A673 (cell line): ENCODE results near the gene SACM1L.

ENCODE experiments used
- EZH2 ChIP-seq: fragments of 200-600 bp; sonication (generic); IDR thresholded peaks from 2 replicates; pipeline ENCODE4 v1.6.1; 2017; ENCODE audit warnings: borderline replicate concordance, low read depth, mild to moderate bottlenecking, mixed read lengths, antibody characterized with exemption, low read length; ENCODE audit not compliant: poor library complexity, severe bottlenecking
- TF ChIP-seq, protein P1 (sequence below): fragments of 300-800, 200-600 bp; sonication (generic); conservative IDR thresholded peaks from 2 replicates; pipeline ENCODE4 v1.5.1; 2017; ENCODE audit warnings: low read depth, mild to moderate bottlenecking, antibody characterized with exemption, low read length, moderate library complexity, mixed read lengths

GRCh38 chr3:45787551-45787950 is 98.4 kb downstream of the SACM1L start:
- TF ChIP-seq, protein P1, sequence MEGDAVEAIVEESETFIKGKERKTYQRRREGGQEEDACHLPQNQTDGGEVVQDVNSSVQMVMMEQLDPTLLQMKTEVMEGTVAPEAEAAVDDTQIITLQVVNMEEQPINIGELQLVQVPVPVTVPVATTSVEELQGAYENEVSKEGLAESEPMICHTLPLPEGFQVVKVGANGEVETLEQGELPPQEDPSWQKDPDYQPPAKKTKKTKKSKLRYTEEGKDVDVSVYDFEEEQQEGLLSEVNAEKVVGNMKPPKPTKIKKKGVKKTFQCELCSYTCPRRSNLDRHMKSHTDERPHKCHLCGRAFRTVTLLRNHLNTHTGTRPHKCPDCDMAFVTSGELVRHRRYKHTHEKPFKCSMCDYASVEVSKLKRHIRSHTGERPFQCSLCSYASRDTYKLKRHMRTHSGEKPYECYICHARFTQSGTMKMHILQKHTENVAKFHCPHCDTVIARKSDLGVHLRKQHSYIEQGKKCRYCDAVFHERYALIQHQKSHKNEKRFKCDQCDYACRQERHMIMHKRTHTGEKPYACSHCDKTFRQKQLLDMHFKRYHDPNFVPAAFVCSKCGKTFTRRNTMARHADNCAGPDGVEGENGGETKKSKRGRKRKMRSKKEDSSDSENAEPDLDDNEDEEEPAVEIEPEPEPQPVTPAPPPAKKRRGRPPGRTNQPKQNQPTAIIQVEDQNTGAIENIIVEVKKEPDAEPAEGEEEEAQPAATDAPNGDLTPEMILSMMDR = no peak
- TF ChIP-seq EZH2 = no peak
